Measurements from ENCODE around the gene L1TD1.
"Not testable (repeated sequence)": the region's sequence is repeated elsewhere in the genome, so short reads cannot be mapped to it uniquely, and the experiment has no call there.

The L1TD1 gene

GRCh38 chr1:62237950-62238374 lies 43.3 kb downstream of the L1TD1 start:
- no peak for DNase-seq

GRCh38 chr1:62238507-62238906 lies 43.9 kb downstream of the L1TD1 start:
- DNase-seq, result no peak

GRCh38 chr1:62239652-62240403 lies 45.2 kb downstream of the L1TD1 start:
- DNase-seq, result not testable (repeated sequence)

- DNase-seq, result no peak
Measured at GRCh38 chr1:62240651-62241370, 46.2 kb downstream of the L1TD1 start.

GRCh38 chr1:62241371-62242131 lies 46.9 kb downstream of the L1TD1 start:
- DNase-seq, result no peak

- not testable (repeated sequence) for DNase-seq
Measured at GRCh38 chr1:62244380-62244779, 49.7 kb downstream of the L1TD1 start.

GRCh38 chr1:62245201-62245600 lies 50.6 kb downstream of the L1TD1 start:
- no peak for DNase-seq

- DNase-seq, result no peak
Measured at GRCh38 chr1:62247391-62248168, 52.9 kb downstream of the L1TD1 start.

- no peak for DNase-seq
Measured at GRCh38 chr1:62250126-62250726, 55.6 kb downstream of the L1TD1 start.

- DNase-seq, result no peak
Measured at GRCh38 chr1:62259551-62259950, 64.9 kb downstream of the L1TD1 start.

GRCh38 chr1:62260688-62261087 lies 66.0 kb downstream of the L1TD1 start:
- DNase-seq, result no peak
